GM11168 (cell line): ENCODE measurements around the gene JAM3.
"Not testable (repeated sequence)": the region's sequence is repeated elsewhere in the genome, so short reads cannot be mapped to it uniquely, and the experiment has no call there.

Experiments
- in situ Hi-C: fragments of 300-500 bp; cut with MboI; formaldehyde crosslinking; loops from one replicate; pipeline ENCODE4 v1.12.0; 2022; ENCODE audit warnings: low sequenced_read_pairs; ENCODE audit not compliant: unreplicated experiment

JAM3 gene

GRCh38 chr11:134097166-134097565, 28.3 kb downstream of the JAM3 start:
- in situ Hi-C loops = no loop called here

DNA sequence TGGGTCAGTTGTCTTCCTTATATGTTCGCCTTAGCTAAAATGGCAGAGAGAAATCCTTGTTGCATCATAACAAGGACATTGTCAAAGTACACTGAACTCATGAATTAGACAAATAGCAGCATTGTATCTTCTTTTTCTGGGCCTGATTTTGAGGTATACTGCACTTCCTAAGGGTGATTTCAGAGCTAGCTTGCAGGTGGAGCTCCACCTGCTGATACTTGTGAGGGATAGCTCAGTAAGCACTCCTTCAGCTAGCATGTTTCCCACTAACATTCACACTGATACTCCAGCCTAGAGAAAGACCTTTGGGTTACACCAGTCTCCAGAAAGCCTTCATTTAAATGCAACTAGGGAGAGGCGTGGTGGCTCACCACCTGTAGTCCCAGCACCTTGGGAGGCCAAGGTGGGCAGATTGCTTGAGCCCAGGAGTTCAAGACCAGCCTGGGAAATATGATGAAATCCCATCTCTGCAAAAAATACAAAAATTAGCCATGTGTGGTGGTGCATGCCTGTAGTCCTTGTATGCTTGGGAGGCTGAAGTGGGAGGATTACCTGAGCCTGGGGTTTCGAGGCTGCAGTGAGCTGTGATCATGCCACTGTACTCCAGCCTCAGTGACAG, 29.8 kb downstream of the JAM3 start:
- in situ Hi-C loops = no loop called here

- in situ Hi-C loops = no loop called here
Measured at GRCh38 chr11:134100171-134100570, 31.3 kb downstream of the JAM3 start.

DNA sequence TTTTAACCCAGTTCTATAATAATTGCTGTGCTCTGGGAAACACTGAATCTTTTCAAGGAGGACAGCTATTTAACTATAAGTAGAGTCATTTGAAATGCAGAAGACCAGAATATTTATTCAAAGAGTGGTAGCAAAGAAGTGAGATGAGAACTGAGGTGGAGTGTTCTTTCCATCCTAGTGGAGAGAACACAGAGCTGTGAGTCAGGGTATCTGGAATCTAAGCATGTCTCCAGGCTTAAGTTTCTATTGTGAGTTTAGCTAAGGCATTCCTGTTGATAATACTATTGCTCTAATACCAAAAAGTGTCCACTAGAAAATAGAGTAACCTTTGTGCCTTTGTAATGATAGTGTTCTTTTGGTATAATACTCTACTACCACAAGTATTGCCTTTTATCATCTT, 32.4 kb downstream of the JAM3 start:
- in situ Hi-C loops = no loop called here

GRCh38 chr11:134110252-134110815, 41.5 kb downstream of the JAM3 start:
- in situ Hi-C loops = no loop called here

DNA sequence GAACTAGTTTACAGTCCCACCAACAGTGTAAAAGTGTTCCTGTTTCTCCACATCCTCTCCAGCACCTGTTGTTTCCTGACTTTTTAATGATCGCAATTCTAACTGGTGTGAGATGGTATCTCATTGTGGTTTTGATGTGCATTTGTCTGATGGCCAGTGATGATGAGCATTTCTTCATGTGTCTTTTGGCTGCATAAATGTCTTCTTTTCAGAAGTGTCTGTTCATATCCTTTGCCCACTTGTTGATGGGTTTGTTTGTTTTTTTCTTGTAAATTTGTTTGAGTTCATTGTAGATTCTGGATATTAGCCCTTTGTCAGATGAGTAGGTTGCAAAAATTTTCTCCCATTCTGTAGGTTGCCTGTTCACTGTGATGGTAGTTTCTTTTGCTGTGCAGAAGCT, 44.9 kb downstream of the JAM3 start:
- in situ Hi-C loops = not testable (repeated sequence)

DNA sequence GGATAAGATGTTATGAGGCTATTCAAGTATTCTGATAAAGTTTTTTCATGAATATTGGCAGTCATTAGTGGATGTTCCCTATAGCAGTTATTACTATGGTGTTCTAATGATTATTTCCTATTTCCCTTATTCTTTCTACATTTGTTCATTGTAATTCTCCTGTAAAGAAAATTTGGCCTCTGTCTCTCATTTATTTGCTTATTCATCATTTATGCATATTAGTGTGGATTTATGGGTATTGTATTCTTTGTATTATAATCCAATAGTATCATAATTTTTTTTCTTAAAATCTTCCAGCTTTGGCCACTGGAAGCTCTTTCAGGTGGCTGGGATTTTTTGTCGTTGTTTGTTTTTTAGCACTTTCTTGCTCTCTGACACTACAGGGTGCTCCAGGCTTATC, 47.3 kb downstream of the JAM3 start:
- in situ Hi-C loops = no loop called here

- in situ Hi-C loops = no loop called here
Measured at GRCh38 chr11:134118006-134118405, 49.1 kb downstream of the JAM3 start.

GRCh38 chr11:134119094-134119493, 50.2 kb downstream of the JAM3 start:
- in situ Hi-C loops = no loop called here

DNA sequence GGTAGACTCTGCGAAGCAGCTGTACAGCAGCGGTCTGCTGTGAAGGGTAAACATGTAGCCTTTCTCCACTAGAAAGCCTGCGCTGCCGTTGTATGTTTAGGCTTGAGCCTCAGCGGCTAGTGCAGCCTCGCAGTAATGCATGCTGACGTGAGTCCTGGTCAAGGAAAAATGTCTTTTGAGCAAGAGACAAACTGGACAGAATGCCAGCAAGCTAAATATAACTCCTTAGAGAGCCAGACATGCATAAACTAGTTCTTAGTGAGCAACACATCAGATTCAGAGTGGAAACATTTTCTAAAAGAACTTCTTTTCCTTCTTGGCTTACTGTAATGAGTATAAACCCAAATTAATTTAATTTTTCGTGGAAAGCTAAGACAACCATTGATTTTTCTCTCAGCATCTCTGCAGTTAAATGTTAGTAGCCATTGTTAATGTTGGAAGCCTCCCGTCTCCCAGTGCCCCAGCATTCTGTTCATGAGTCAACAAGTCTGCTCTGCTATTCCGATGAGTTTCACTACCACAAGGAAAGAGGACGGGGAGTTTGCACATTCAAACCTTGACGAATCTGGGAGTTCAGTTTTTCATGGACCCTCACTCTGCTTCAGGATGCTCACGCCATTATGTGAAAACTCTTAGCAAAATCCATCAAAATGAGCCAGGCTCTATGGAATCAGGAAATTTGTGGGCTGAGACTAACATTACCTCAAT, 51.4 kb downstream of the JAM3 start:
- in situ Hi-C loops = no loop called here

DNA sequence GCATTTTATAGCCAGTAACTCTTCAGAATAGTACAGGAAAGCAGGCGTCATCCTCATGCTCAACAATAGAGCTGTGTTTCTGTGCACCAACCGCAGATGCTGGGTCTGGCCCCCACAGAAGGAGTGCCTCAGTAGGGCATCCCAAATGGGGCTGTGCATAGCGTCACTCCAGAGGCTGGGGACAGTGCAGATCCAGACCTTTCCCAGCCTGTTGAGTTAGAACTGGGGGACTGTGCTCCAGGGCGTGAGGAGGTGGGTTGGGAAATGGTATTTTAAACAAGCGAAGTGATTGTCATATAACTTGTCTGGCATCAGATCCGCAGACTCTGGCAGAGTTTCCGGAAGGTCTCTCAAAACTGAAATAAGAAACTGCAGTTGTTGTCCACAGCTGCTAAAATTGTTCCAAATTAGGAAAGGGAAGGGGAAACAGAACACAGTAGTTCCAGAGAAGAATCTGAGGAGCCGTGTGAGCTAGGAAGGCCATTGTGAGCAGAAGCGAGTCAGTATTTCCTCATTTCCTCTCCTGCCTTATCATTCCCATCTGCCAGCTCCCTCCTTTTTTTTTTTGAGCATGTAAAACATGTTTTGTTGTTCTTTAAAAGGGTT, 52.2 kb downstream of the JAM3 start:
- in situ Hi-C loops = no loop called here

DNA sequence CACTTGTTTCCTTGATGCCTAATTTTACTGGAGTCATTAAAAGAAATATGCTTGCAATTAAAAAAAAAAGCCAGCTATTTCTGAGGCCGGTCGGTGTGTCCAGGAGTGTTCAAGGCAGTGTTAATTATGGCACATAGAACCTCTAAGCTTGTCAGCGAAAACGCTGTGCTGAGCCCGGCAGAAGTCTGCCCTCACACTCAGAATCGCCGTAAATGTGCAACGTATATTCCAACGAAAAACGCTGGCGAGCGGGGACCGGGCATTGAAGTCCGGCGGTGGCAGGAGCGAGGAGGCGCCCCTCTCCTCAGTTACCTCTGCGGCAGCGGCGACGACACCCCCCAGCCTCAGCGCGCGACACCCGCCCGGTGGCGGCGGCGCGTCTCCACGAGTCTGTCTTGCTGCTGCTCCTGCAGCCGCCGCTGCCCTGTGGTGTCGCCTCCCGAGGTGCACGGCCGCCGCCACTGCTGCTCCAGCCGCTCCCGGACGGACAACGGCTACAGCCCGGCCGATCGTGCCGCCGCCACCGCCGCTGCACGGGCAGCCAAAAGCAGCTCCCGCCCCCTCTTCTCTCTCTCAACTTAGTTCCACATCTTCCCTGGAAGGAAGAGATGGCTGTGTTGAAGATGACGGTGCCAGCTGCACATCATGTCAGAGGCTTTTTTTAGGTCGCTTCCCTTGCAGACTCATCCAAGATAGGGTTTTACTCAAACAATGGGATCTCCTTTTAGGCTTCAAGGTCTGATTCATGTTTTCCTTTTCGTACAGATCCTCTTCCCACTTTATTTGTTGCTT, 56.0 kb downstream of the JAM3 start:
- in situ Hi-C loops = no loop called here

DNA sequence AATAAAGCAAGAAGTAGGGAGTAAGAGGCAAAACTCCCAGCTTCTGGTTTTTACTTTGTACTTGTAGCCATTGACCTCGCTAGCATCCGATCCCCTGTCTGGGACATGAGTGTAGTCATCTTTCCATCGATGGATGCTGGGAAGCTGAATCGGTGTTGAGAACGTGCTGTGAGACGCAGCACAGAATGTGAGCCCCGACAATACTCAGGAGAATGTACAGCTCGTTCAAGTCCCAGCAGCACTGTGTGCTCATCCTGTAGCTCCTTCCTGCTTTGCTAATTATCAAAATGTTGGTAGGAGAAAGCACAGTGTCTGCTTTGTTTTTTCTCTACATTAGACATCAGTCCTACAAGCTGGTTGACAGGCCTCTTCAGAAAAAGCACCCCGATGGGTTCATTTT, 56.6 kb downstream of the JAM3 start:
- in situ Hi-C loops = no loop called here

DNA sequence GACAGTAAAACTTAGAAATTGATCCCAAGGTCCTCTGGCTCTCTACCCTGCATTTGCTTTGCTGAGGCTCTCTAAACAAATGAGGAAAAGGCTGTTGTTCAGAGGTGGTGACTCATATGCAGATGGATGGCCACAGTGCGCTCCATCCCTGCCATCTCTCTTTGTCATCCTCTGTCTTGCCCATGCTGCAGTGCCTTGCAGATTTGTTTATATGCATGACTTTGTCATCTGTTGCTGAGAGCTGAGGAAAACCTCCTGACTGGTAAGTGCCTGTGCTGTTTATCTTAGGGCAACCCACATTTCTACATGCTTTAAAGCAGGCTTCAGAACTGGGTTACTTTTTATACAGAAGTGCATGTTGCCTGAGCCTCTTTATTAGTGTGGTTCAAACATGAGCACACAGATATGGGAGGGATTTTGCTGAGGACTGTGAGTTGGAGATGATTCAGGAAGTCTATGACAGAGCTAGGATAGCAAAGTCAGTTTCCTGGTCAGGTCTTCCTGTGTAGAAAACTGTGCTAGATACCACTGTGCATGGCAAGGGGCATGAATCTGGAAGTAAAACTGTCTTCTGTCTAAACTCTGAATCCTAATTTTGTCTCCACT, 57.4 kb downstream of the JAM3 start:
- in situ Hi-C loops = no loop called here

GRCh38 chr11:134131628-134132244, 62.9 kb downstream of the JAM3 start:
- in situ Hi-C loops = no loop called here

DNA sequence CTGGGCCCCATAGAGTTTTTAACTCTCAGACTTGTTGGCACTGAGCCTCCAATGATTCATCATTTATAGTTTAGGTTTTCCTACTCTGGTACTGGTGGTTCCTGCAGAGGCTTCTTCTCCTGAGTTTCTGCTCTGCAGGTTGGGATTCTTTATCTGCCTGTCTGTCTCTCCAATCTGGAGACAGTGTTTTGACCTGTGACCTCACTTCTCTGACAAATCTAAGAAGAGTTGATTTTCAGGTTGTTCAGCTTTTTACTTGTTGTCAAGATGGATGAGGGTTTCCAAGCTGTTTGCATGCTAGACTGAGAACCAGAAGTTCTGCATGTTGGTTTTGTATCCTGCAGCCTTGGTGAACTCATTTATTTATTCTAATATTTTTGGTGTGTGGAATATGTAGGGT, 63.9 kb downstream of the JAM3 start:
- in situ Hi-C loops = no loop called here

DNA sequence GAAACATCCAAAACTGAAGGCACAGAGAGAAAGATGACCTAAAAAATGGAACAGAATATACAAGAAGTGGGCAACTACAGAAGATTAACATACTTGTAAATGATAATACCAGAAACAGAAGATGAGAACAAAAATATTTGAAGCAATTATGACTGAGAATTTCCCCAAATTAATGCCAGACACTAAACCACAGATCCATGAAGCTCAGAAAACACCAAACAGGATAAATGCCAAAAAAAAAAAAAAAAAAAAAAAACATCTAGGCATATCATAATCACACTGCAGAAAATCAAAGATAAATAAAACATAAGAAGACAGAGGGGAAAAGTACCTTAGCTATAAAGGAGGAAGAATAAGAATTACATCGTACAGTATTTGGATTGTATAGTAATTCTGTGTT, 65.3 kb downstream of the JAM3 start:
- in situ Hi-C loops = no loop called here

- in situ Hi-C loops = no loop called here
Measured at GRCh38 chr11:134138376-134138775, 69.5 kb downstream of the JAM3 start.

- in situ Hi-C loops = no loop called here
Measured at GRCh38 chr11:134139303-134139872, 70.5 kb downstream of the JAM3 start.
